Measurements from ENCODE around the gene L3MBTL4. TPM values are rescaled to one million over a fixed set of nuclear protein-coding genes. Genes with fewer than 3 reads are reported as not detected.

Gene L3MBTL4
- total RNA-seq, 1 experiment from 2014 or later = not detected

- no peak overlapping the region for H3K27ac ChIP-seq (ENCODE audit: low read depth, low read length)
- no peaks in the 10 kb centered on the region for H3K36me3 ChIP-seq (ENCODE audit: control insufficient read depth in 1 of 2, insufficient read depth in 2 of 2, low read length in 2 of 2)
- ChIA-PET CTCF (no interaction called here), POLR2A (no interaction called here), RAD21 (ENCODE audit: low non-redundant PET in 1 of 2, low total read pairs in 2 of 2, uncharacterized antibody in 2 of 2, unreplicated experiment in 2 of 2) (no interaction called here)
- TF ChIP-seq ELF1 (IDR thresholded peaks at IDR 0.05; ENCODE audit: borderline replicate concordance, low read depth) (no peak), POLR2AphosphoS5 (IDR thresholded peaks at IDR 0.05; ENCODE audit: low read depth, low read length) (no peak), YY1 (IDR thresholded peaks at IDR 0.05; ENCODE audit: extremely low read depth, insufficient replicate concordance, low read depth, low read length) (no peak), CBX3 (IDR thresholded peaks at IDR 0.05; ENCODE audit: low read depth) (no peak), SP1 (IDR thresholded peaks at IDR 0.05; ENCODE audit: low read depth) (no peak)
- TF ChIP-seq, protein P1, sequence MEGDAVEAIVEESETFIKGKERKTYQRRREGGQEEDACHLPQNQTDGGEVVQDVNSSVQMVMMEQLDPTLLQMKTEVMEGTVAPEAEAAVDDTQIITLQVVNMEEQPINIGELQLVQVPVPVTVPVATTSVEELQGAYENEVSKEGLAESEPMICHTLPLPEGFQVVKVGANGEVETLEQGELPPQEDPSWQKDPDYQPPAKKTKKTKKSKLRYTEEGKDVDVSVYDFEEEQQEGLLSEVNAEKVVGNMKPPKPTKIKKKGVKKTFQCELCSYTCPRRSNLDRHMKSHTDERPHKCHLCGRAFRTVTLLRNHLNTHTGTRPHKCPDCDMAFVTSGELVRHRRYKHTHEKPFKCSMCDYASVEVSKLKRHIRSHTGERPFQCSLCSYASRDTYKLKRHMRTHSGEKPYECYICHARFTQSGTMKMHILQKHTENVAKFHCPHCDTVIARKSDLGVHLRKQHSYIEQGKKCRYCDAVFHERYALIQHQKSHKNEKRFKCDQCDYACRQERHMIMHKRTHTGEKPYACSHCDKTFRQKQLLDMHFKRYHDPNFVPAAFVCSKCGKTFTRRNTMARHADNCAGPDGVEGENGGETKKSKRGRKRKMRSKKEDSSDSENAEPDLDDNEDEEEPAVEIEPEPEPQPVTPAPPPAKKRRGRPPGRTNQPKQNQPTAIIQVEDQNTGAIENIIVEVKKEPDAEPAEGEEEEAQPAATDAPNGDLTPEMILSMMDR (IDR thresholded peaks at IDR 0.05 in 2 of 3, conservative IDR thresholded peaks at IDR 0.05 in 1 of 3; ENCODE audit: borderline replicate concordance in 1 of 3, insufficient read depth in 1 of 3, low read depth in 2 of 3, low read length in 2 of 3) = no peak
- TF ChIP-seq, protein P2, sequence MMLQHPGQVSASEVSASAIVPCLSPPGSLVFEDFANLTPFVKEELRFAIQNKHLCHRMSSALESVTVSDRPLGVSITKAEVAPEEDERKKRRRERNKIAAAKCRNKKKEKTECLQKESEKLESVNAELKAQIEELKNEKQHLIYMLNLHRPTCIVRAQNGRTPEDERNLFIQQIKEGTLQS (IDR thresholded peaks at IDR 0.05) = no peak
- TF ChIP-seq, protein P3, sequence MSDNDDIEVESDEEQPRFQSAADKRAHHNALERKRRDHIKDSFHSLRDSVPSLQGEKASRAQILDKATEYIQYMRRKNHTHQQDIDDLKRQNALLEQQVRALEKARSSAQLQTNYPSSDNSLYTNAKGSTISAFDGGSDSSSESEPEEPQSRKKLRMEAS (IDR thresholded peaks at IDR 0.05) = no peak
- peaks cover 26 to 30% of the 10 kb centered on the region in 2 experiments; a peak in 2 of 4 replicates for H3K9me3 ChIP-seq (ENCODE audit: control insufficient read depth in 1 of 2, insufficient read depth in 1 of 2, low read depth in 1 of 2, low read length in 2 of 2)
- H3K27me3 ChIP-seq (ENCODE audit: insufficient read depth, low read length) = no peaks in the 10 kb centered on the region
- no peak overlapping the region for H3K4me2 ChIP-seq (ENCODE audit: low read length)
- H3K9ac ChIP-seq (ENCODE audit: low read length) = no peak overlapping the region
- no peak overlapping the region for H2AFZ ChIP-seq (ENCODE audit: low read depth, low read length, poor library complexity, severe bottlenecking)
- no TSS peak for BruUV-seq (replicated peaks)
- ATAC-seq = no peak
- H3K9me2 ChIP-seq (ENCODE audit: insufficient read depth) = no peaks in the 10 kb centered on the region
- no peak for DNase-seq (ENCODE audit: low read depth, low spot score)
- no peak overlapping the region for H3K4me3 ChIP-seq (replicated peaks in 1 of 2; ENCODE audit: low read depth in 1 of 2, low read length in 2 of 2)
- no peaks in the 10 kb centered on the region for H4K20me1 ChIP-seq (ENCODE audit: insufficient read depth)
- intact Hi-C loops (cut with micrococcal nuclease) = no loop called here
- no peaks in the 10 kb centered on the region for H3K79me2 ChIP-seq (ENCODE audit: insufficient read depth, low read length)
- no peaks in the 10 kb centered on the region for H3K4me1 ChIP-seq (ENCODE audit: control insufficient read depth in 1 of 2, insufficient read depth in 2 of 2, low read length in 2 of 2)
Observed at GRCh38 chr18:6115710-6116109, 299.0 kb downstream of the L3MBTL4 start.
